Measurements from ENCODE around the gene GOSR1.
"Not testable (repeated sequence)": the region's sequence is repeated elsewhere in the genome, so short reads cannot be mapped to it uniquely, and the experiment has no call there.

GOSR1 gene

DNA sequence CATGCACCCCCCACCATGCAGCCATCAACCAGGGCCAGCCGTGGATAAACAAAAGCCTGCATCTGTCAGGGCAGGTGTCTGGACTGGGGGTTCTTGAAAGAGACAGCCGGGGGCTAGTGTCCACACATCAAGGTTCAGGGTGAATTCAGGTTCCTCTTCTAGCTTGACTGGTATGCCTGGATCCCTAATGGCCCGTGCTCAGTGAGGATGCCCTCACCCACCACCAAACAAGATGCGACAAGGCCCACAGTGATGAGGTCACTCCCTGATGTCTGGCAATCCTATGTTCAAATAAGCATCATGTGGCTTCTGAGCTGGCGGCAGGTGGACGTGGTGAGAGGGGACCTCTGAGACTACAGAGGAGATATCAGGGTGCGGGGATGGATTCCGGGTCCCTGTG, 64.6 kb downstream of the GOSR1 start:
- no peak overlapping the region for H3K4me3 ChIP-seq (ENCODE audit: control insufficient read depth, low read depth, low read length)
- TF ChIP-seq, protein P1, sequence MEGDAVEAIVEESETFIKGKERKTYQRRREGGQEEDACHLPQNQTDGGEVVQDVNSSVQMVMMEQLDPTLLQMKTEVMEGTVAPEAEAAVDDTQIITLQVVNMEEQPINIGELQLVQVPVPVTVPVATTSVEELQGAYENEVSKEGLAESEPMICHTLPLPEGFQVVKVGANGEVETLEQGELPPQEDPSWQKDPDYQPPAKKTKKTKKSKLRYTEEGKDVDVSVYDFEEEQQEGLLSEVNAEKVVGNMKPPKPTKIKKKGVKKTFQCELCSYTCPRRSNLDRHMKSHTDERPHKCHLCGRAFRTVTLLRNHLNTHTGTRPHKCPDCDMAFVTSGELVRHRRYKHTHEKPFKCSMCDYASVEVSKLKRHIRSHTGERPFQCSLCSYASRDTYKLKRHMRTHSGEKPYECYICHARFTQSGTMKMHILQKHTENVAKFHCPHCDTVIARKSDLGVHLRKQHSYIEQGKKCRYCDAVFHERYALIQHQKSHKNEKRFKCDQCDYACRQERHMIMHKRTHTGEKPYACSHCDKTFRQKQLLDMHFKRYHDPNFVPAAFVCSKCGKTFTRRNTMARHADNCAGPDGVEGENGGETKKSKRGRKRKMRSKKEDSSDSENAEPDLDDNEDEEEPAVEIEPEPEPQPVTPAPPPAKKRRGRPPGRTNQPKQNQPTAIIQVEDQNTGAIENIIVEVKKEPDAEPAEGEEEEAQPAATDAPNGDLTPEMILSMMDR (conservative IDR thresholded peaks at IDR 0.05; ENCODE audit: control insufficient read depth, insufficient read depth, low read depth, low read length): no peak

DNA sequence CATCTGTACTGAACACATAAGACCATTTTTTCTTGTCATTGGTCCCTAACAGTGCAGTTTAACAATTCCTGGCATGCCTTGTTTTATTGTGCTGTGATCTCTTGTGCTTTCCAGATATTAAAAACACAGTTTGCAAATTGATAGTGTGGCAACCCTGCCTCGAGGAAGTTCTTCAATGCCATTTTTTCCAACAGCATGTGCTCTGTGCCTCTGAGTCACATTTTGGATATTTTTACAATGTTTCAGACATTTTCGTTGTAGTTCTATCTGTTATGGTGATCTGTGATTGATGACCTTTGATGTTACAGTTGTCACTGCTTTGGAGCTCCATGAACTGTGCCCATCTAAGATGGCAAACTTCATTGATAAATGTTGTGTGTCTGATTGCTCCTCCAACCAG, 66.2 kb downstream of the GOSR1 start:
- no peak overlapping the region for H3K4me3 ChIP-seq (ENCODE audit: control insufficient read depth, low read depth, low read length)
- no peak for DNase-seq (ENCODE audit: low read depth)
- TF ChIP-seq, protein P1 (conservative IDR thresholded peaks at IDR 0.05; ENCODE audit: control insufficient read depth, insufficient read depth, low read depth, low read length): no peak

More for the DNA sequence above, 64.6 kb downstream of the GOSR1 start:
- no peak for DNase-seq (ENCODE audit: low read depth)

DNA sequence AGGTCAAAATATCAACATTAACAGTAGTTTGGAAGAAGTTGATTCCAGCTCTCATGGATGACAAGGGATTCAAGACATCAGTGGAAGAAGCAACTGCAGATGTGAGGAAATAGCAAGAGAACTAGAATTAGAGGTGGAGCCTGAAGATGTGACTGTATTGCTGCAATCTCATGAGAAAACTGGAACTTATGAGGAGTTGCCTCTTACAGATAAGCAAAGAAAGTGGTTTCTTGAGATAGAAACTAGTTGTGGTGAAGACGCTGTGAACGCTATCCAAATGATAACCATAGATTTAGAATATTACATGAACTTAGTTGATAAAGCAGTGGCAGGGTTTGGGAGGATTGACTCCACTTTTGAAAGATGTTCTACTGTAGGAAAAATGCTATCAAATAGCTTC, 67.8 kb downstream of the GOSR1 start:
- DNase-seq (ENCODE audit: low read depth): no peak
- H3K4me3 ChIP-seq (ENCODE audit: control insufficient read depth, low read depth, low read length): no peak overlapping the region
- TF ChIP-seq, protein P1 (conservative IDR thresholded peaks at IDR 0.05; ENCODE audit: control insufficient read depth, insufficient read depth, low read depth, low read length): no peak

DNA sequence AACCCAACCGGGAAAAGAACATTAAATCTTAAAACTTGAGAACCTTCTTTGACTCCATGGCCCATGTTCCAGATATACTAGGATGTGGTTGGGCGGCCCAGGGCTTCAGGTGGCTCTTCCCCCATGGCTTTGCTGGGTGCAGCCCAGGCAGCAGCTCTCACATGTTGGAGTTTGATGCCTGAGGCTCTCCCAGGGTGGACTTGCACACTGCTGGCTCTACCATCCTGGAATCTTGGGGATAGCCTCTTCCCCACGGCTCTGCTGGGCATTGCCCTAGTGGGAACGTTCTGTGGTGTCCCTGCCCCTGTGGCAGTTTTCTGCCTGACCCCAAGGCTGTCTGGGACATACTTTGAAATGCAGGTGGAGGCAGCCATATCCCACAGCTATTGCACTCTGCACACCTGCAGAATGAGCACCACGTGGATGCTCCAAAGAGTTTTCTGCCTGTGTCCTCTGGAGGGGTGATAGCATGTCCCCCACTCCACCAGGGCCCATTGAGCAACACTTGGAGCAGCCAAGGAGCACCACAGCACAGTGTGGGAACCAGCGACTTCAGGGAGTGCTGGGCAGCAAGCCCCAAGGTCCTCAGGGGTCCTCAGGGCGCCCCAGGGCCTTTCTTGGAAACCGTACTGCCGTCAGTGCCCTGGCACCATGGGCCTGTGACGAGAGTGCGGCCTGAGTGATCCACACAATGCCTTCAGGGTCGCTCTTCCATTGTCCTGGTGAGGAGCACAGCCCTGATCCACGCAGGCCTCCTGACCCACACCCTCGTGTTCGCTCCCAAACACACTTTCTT, 70.8 kb downstream of the GOSR1 start:
- TF ChIP-seq, protein P1 (conservative IDR thresholded peaks at IDR 0.05; ENCODE audit: control insufficient read depth, insufficient read depth, low read depth, low read length): no peak
- DNase-seq (ENCODE audit: low read depth): no peak

DNA sequence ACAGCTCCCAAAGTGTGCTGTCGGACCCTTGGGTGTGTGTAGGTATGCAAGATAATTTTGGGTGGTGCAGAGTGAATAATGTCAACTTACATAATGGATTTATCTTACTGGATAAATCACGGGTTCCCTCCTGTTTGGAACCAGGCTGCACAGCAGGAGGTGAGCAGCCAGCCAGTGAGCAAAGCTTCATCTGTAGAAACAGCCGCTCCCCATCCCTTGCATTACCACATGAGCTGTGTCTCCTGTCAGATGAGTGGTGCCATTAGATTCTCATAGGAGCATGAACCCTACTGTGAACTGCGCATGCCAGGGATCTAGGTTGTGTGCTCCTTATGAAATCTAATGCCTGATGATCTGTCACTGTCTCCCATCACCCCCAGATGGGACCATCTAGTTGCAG, 72.0 kb downstream of the GOSR1 start:
- not testable (repeated sequence) for H3K4me3 ChIP-seq (ENCODE audit: control insufficient read depth, low read depth, low read length); DNase-seq (ENCODE audit: low read depth)

More for the DNA sequence above, 70.8 kb downstream of the GOSR1 start:
- no peak overlapping the region for H3K4me3 ChIP-seq (ENCODE audit: control insufficient read depth, low read depth, low read length)

DNA sequence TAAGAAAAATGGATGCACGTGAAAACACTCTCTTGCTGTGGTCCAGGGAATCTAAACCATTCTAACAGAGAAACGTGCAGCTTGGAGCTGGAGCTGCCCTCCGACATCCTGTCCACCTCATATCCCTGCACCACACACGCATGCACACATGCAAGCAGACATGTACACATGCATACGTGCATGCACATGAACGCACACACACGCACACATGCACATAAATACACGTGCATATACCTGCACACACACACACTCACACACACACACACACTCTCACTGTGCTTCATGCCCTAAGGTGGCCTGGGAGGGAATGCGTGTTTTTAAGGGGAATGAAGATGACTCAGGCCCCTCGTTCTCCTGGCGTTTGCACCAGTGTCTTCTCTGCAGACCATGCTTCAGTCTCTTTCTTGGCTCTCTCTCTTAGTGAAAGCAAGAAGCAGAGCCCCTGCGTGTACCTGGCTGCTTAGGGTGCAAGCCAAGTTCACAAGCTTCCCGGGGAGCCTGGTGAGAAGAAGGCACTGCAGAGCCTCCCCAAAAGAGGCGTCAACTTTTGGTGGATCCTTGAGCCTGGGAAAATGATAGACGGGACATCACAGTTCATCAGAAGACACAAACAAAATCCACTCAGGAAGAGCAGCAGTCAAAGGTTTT, 72.8 kb downstream of the GOSR1 start:
- TF ChIP-seq, protein P1 (conservative IDR thresholded peaks at IDR 0.05; ENCODE audit: control insufficient read depth, insufficient read depth, low read depth, low read length): no peak
- DNase-seq (ENCODE audit: low read depth): peak; percentile 23
- no peak overlapping the region for H3K4me3 ChIP-seq (ENCODE audit: control insufficient read depth, low read depth, low read length)

DNA sequence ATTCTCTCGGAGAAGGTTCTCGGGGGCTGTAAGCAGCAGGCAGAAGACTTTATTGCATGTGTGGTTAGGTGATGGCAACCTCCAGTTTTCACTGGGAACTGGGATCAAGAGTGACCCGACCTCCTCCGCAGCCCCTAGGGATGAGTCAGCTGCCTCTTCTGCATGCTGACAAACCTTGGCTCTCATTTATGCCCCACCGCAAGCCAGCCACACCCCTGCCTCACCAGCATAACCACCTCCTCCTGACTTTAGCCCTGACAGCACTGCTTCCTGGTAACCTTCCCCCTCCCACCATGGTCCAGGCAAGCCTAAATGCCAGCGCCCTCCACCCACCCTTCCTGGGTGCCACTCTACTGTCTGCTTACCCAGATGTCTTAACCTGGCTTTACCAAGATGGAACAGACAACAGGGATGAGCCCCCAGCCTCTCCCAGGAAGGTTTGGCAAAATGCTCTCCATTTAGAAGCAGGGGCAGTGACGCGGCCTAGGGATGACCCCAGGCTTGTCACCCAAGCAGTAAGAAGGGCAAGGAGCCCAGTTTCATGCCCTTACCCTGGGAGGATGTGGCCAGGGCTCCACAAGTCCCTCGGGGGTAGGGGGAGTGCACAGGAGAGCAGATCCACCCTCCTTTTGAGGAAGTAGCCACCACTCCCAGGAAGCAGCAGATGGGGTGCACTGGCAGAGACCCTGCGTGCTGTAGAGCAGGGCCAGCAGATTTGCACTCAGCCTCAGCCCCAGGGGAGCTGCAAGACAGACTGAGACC, 73.5 kb downstream of the GOSR1 start:
- TF ChIP-seq, protein P1 (conservative IDR thresholded peaks at IDR 0.05; ENCODE audit: control insufficient read depth, insufficient read depth, low read depth, low read length): no peak
- peak; percentile 78 for DNase-seq (ENCODE audit: low read depth)
- no peak overlapping the region for H3K4me3 ChIP-seq (ENCODE audit: control insufficient read depth, low read depth, low read length)

DNA sequence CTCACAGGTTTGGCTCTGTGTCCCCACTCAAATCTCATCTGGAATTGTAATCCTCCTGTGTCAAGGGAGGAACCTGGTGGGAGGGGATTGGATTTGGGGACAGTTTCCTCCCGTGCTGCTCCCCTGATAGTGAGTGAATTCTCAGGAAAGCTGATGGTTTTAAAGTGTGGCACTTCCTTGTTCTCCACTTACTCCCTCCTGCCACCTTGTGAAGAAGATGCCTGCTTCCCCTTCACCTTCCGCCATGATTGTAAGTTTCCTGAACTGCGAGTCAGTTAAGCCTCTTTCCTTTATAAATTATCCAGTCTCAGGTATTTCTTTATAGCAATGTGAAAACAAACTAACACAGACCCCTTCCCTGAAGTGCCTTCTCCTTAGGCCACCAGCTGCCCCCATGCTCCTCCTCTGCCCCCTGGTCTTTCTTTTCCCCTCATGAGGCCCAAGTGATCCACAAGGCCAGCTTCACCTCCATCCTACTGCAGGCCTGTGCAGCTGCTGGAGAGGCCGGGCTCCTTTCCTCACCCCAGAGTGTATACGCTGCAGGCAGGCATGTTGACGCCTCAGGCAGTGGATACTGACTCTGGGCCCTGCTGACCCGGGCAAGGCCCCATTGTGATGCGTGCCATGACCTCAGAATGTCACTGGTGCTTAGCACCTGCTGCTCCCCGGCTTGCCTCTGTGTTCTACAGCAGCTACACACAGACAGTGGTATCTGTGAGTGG, 74.2 kb downstream of the GOSR1 start:
- not testable (repeated sequence) for DNase-seq (ENCODE audit: low read depth); H3K4me3 ChIP-seq (ENCODE audit: control insufficient read depth, low read depth, low read length)
